ENCODE measurements around the gene ATP6V0E1. TPM values are rescaled to one million over a fixed set of nuclear protein-coding genes. Genes with fewer than 3 reads are reported as not detected.

The ATP6V0E1 gene
- total RNA-seq = 289 and 296 TPM in 2 replicates

DNA sequence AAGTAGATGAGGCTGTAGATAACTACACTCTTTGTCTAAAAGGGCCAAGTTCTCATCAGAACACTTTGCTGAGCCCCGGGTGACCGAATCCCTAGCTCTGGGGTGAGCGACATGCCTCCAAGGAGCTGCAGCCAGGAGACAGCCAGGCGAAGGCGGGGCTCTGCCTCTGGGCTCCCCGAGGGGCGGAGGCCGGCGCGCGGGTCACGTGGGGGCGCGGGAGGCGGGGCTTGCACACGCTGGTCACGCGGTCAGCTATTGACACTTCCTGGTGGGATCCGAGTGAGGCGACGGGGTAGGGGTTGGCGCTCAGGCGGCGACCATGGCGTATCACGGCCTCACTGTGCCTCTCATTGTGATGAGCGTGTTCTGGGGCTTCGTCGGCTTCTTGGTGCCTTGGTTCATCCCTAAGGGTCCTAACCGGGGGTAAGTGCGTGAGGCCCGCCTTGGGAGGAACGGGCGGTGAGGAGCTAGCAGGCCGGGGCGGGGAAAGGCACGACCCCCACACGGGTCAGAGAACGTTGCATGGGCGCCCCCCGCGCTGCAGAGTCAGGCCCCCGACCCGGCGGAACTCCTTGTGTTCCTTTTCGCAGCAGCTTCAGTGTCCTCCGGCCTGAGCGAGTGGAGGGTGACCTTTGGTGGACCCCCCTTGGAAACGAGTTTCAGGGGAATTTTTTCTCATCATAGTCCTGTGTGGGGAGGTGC lies at the start of gene ATP6V0E1:
Gene ATP6V0E1, plus strand, starts transcription at position 230 of the 702 bp plus-strand sequence. Its CDS starts 90 bp downstream, at position 320.

DNA sequence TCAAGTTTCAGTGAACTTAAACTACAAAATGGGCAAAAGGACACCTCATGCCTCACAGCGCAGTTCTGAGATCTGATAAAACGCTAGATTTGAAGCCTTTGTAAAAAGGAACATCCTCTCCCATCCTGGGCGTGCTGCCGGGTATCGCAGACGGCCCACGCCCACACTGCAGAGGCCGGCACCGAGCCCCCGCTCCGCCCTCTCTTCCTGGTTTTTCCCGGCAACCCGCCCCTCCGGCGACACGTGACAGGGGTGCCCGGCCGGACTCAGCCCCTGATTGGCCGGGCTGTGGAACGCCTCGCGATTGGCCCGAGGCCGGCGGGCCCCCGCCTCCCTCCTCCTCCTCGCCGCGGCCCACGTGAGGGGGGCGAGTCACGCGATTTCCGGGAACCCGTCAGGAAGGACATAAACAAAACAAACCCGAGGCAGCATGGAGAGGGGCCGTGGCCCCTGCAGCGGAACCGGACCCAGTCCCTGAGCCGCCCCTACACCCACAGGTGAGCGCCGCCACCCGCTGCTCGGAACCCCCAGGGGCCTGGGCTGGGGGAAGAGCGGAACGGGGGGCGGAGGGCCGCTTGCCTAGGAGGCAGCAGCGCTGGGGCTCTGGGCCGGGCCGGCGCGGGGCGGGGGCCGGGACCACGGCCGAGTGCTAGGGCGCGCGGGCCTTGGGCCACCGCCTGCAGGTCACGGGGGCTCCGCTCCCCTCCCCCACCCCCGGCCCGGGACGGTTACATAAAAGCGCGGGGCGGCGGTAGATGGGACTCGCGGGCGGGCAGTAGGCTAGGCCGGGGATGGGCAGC lies 72.6 kb downstream of the ATP6V0E1 start, which contains the start of gene CREBRF:
Gene CREBRF, plus strand, starts transcription at position 370 of the 800 bp plus-strand sequence. CDS start 24,424 bp downstream, outside the sequence.

Other genes starting within 250 kb of the ATP6V0E1 start
- gene DUSP1, start 212.6 kb upstream of the ATP6V0E1 start, total RNA-seq = 49.1 and 97.2 TPM in 2 replicates
- 200 and 277 TPM in 2 replicates for gene ERGIC1, start 149.5 kb upstream of the ATP6V0E1 start, total RNA-seq
- gene RPL26L1, start 24.3 kb upstream of the ATP6V0E1 start, total RNA-seq = 26.3 and 30.8 TPM in 2 replicates
- 20.8 and 23.7 TPM in 2 replicates for gene CREBRF, start 72.6 kb downstream of the ATP6V0E1 start, total RNA-seq
- gene BNIP1, start 160.8 kb downstream of the ATP6V0E1 start, total RNA-seq = 10.0 and 12.5 TPM in 2 replicates

Measured in smooth muscle cell of the pulmonary artery (primary cell).